Activated T-helper 1 cell treated with anti-CD3 and anti-CD28 coated beads, Interleukin-12 subunit alpha, Interleukin-12 subunit beta, Interleukin-2, Interleukin-4 antibody, amounts not matched to agents 30 ng/mL and 10 ng/mL and 1 ng/mL, durations not matched to agents 14 hours and 24 hours and 36 hours (primary cell): Measurements from ENCODE around the gene PLXNB3. TPM values are rescaled to one million over a fixed set of nuclear protein-coding genes. Genes with fewer than 3 reads are reported as not detected.
"Not testable (repeated sequence)": the region's sequence is repeated elsewhere in the genome, so short reads cannot be mapped to it uniquely, and the experiment has no call there.

Experiments
- DNase-seq: peaks from one replicate; pipeline ENCODE4 v3.0.0; 2021; ENCODE audit warnings: low spot score
- H3K27ac Mint-ChIP-seq: one replicate; pipeline ENCODE4 v1.8.0; 2021; ENCODE audit warnings: mild to moderate bottlenecking, mixed read lengths
- H3K27me3 Mint-ChIP-seq: one replicate; pipeline ENCODE4 v1.8.0; 2022; ENCODE audit warnings: mild to moderate bottlenecking, moderate library complexity, mixed read lengths; ENCODE audit not compliant: insufficient read depth
- H3K36me3 Mint-ChIP-seq: one replicate; pipeline ENCODE4 v1.8.0; 2021; ENCODE audit warnings: low read depth, mixed read lengths
- H3K4me1 Mint-ChIP-seq: one replicate; pipeline ENCODE4 v1.8.0; 2021; ENCODE audit warnings: low read depth, mixed read lengths
- H3K4me3 Mint-ChIP-seq: one replicate; pipeline ENCODE4 v1.8.0; 2021; ENCODE audit warnings: mild to moderate bottlenecking, moderate library complexity, mixed read lengths
- H3K9me3 Mint-ChIP-seq: one replicate; pipeline ENCODE4 v1.8.0; 2021; ENCODE audit warnings: mixed read lengths
- intact Hi-C: fragments of 100-400 bp; cut with micrococcal nuclease; formaldehyde crosslinking; loops from one replicate; pipeline ENCODE4 v1.15.1; 2024
- total RNA-seq: library from RNA; stranded (reverse); gene quantifications from 2 replicates; pipeline ENCODE4 v1.2.3, GENCODE V29; 2022

Gene PLXNB3
- total RNA-seq, 1 donor from 2014 or later: 0.21 TPM

- no peak for DNase-seq
- peaks cover 32% of the 10 kb centered on the region for H3K4me1 Mint-ChIP-seq
- H3K36me3 Mint-ChIP-seq: peaks cover 31% of the 10 kb centered on the region
- no peak overlapping the region for H3K27ac Mint-ChIP-seq
- H3K4me3 Mint-ChIP-seq: no peak overlapping the region
- intact Hi-C loops: no loop called here
- peaks cover 8% of the 10 kb centered on the region for H3K9me3 Mint-ChIP-seq
- no peaks in the 10 kb centered on the region for H3K27me3 Mint-ChIP-seq
Measured at GRCh38 chrX:153736071-153736820, 27.8 kb upstream of the PLXNB3 start.

GRCh38 chrX:153736871-153737441 lies 27.1 kb upstream of the PLXNB3 start:
- H3K27me3 Mint-ChIP-seq: no peaks in the 10 kb centered on the region
- intact Hi-C loops: no loop called here
- peaks cover 24% of the 10 kb centered on the region for H3K36me3 Mint-ChIP-seq
- peaks cover under 1% of the 10 kb centered on the region for H3K9me3 Mint-ChIP-seq
- no peak overlapping the region for H3K27ac Mint-ChIP-seq
- H3K4me1 Mint-ChIP-seq: peaks cover 26% of the 10 kb centered on the region
- DNase-seq: no peak
- no peak overlapping the region for H3K4me3 Mint-ChIP-seq

GRCh38 chrX:153738056-153738605 lies 25.9 kb upstream of the PLXNB3 start:
- peaks cover 23% of the 10 kb centered on the region for H3K4me1 Mint-ChIP-seq
- H3K9me3 Mint-ChIP-seq: no peaks in the 10 kb centered on the region
- peaks cover 22% of the 10 kb centered on the region for H3K36me3 Mint-ChIP-seq
- no peak for DNase-seq
- H3K27me3 Mint-ChIP-seq: no peaks in the 10 kb centered on the region
- H3K4me3 Mint-ChIP-seq: no peak overlapping the region
- no peak overlapping the region for H3K27ac Mint-ChIP-seq
- intact Hi-C loops: no loop called here

- peaks cover 20% of the 10 kb centered on the region for H3K4me1 Mint-ChIP-seq
- H3K27me3 Mint-ChIP-seq: peaks cover 4% of the 10 kb centered on the region
- peak overlapping the region; percentile 73 for H3K4me3 Mint-ChIP-seq
- DNase-seq: peak; percentile 18
- H3K27ac Mint-ChIP-seq: peak overlapping the region; percentile 88
- H3K36me3 Mint-ChIP-seq: peaks cover 17% of the 10 kb centered on the region
- H3K9me3 Mint-ChIP-seq: no peaks in the 10 kb centered on the region
- intact Hi-C loops: no loop called here
Measured at GRCh38 chrX:153739754-153740486, 24.1 kb upstream of the PLXNB3 start.

GRCh38 chrX:153740631-153741222 lies 23.3 kb upstream of the PLXNB3 start:
- H3K27me3 Mint-ChIP-seq: peaks cover 4% of the 10 kb centered on the region
- H3K4me1 Mint-ChIP-seq: peaks cover 12% of the 10 kb centered on the region
- peak overlapping the region; percentile 44 for H3K27ac Mint-ChIP-seq
- no peaks in the 10 kb centered on the region for H3K9me3 Mint-ChIP-seq
- peaks cover 9% of the 10 kb centered on the region for H3K36me3 Mint-ChIP-seq
- peak overlapping the region; percentile 73 for H3K4me3 Mint-ChIP-seq
- no peak for DNase-seq
- intact Hi-C loops: no loop called here

- Mint-ChIP-seq H3K4me3 (peak overlapping the region; percentile 54), H3K9me3 (no peaks in the 10 kb centered on the region)
Measured at GRCh38 chrX:153741446-153741845, 22.6 kb upstream of the PLXNB3 start.

GRCh38 chrX:153742111-153742510 lies 21.9 kb upstream of the PLXNB3 start:
- peaks cover 11% of the 10 kb centered on the region for H3K4me1 Mint-ChIP-seq
- H3K9me3 Mint-ChIP-seq, H3K27ac Mint-ChIP-seq, H3K4me3 Mint-ChIP-seq, H3K36me3 Mint-ChIP-seq, DNase-seq, intact Hi-C loops, H3K27me3 Mint-ChIP-seq: not testable (repeated sequence)

More at GRCh38 chrX:153741446-153741845, 22.6 kb upstream of the PLXNB3 start:
- peaks cover 11% of the 10 kb centered on the region for H3K4me1 Mint-ChIP-seq
- DNase-seq: no peak
- intact Hi-C loops: no loop called here
- no peak overlapping the region for H3K27ac Mint-ChIP-seq
- peaks cover 7% of the 10 kb centered on the region for H3K27me3 Mint-ChIP-seq
- H3K36me3 Mint-ChIP-seq: peaks cover 8% of the 10 kb centered on the region

- H3K27ac Mint-ChIP-seq, H3K36me3 Mint-ChIP-seq, H3K4me3 Mint-ChIP-seq, intact Hi-C loops, H3K27me3 Mint-ChIP-seq, DNase-seq, H3K9me3 Mint-ChIP-seq: not testable (repeated sequence)
- peaks cover 11% of the 10 kb centered on the region for H3K4me1 Mint-ChIP-seq
Measured at GRCh38 chrX:153742796-153743467, 21.1 kb upstream of the PLXNB3 start.

GRCh38 chrX:153743468-153744209 lies 20.4 kb upstream of the PLXNB3 start:
- H3K27ac Mint-ChIP-seq, H3K36me3 Mint-ChIP-seq, H3K9me3 Mint-ChIP-seq, intact Hi-C loops, H3K4me3 Mint-ChIP-seq, H3K27me3 Mint-ChIP-seq, DNase-seq: not testable (repeated sequence)
- peaks cover 11% of the 10 kb centered on the region for H3K4me1 Mint-ChIP-seq

- intact Hi-C loops: no loop called here
- Mint-ChIP-seq H3K9me3 (no peaks in the 10 kb centered on the region), H3K4me3 (no peak overlapping the region), H3K36me3 (peaks cover 4% of the 10 kb centered on the region), H3K27ac (no peak overlapping the region), H3K27me3 (peaks cover 7% of the 10 kb centered on the region), H3K4me1 (peaks cover 11% of the 10 kb centered on the region)
- DNase-seq: no peak
Measured at GRCh38 chrX:153744210-153745066, 19.6 kb upstream of the PLXNB3 start.

- intact Hi-C loops, H3K4me3 Mint-ChIP-seq, H3K27me3 Mint-ChIP-seq: not testable (repeated sequence)
Measured at GRCh38 chrX:153745067-153745433, 19.0 kb upstream of the PLXNB3 start.

More at GRCh38 chrX:153745067-153745433, 19.0 kb upstream of the PLXNB3 start:
- H3K27ac Mint-ChIP-seq, DNase-seq, H3K36me3 Mint-ChIP-seq, H3K9me3 Mint-ChIP-seq: not testable (repeated sequence)
- peaks cover 11% of the 10 kb centered on the region for H3K4me1 Mint-ChIP-seq
